GM19452 (cell line): ENCODE results near the gene ST7.
"Not testable (repeated sequence)": the region's sequence is repeated elsewhere in the genome, so short reads cannot be mapped to it uniquely, and the experiment has no call there.

Experiments
- ATAC-seq: cut with Tn5 transposase; IDR thresholded peaks from one replicate; pipeline ENCODE4 v1.9.1; 2021; ENCODE audit not compliant: unreplicated experiment

Gene ST7

GRCh38 chr7:117212969-117213877 lies 259.9 kb downstream of the ST7 start:
- ATAC-seq, result peak; percentile 87

DNA sequence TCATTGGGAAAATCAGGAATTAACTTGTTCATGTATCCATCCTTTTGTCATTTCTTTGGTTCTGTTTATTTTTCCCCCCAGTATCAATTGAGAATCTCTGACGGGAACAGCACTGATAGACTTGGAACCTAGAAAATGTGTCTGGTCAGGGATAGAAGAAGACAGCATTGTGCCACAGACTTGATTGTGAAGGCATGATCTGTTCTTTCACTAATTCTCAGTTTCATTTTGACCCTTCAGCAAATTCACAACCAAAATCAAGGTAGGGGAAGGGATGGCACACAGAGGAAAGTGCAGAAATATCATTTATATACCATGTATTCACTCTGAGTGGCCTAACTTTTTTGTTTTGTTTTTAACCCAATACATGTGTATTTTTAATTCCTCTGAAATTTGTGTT lies 262.7 kb downstream of the ST7 start:
- no peak for ATAC-seq

DNA sequence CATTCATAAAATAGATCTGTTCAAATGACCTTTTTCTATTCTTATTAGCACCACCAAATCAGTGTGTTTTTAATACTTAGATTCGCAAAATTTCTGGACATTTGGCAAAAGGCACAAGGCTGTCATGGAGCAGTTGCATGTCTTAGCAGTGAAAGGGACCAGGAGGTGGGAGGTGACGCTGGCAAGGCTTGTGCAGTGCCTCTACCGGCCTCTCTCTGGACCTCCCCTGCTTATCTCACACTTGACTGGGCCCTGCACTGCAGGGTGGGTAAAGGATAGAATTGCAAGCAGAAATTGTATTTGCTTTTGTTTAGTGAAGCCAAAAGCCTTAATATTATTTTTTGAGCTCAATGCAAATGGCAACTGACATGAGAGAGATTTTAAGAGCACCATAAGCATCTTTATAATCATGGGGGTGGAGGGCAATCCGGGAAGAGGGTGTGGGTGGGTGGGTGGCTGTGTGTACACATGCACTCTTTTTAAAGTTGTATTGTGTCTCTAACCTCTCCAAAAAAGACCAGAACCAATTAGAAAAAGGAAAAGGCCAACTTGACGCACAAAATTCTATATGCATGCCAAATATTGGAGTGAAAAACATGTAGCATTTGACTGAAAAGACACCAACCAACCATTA lies 263.3 kb downstream of the ST7 start:
- no peak for ATAC-seq

- ATAC-seq, result no peak
Observed at GRCh38 chr7:117217106-117218035, 264.1 kb downstream of the ST7 start.

DNA sequence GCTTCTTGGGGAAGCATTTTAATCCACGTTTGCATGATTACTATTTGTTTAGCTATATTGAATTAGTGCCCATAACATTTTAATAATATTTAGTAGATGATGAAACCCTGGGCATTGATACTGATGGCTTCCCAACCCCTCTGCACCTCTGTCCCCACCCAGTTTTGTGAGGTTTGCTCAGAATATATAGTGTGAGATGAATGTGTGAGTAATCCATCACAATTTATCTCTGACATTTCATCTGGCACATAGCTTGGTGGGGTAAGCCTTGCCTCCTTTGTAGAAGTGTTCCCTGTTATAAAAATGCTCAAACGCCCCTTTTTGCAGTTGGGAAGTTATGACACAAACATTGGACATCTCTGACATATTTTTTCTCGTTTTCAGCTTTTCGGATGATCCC lies 265.4 kb downstream of the ST7 start:
- ATAC-seq, result no peak

GRCh38 chr7:117219485-117219884 lies 266.2 kb downstream of the ST7 start:
- no peak for ATAC-seq

GRCh38 chr7:117220836-117221235 lies 267.5 kb downstream of the ST7 start:
- no peak for ATAC-seq

DNA sequence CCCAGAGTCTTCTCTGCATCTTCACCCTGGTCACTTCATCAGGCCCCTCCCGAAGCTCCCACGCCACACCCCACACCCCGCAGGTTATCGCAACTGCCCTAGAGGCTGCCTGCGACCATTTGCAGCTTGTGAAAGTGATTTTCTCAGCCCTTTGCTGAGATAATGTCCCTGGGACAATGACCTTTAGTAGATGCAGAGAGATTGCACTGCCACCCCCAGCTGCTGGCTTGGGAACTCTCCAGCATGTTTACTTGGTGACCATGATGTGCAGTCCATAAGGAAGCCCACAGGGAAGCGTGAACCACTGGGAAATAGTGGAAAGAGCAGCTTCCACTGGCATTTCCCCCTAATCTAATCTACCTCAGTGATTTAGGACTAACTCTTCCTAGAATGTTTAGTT lies 272.2 kb downstream of the ST7 start:
- no peak for ATAC-seq

- no peak for ATAC-seq
Observed at GRCh38 chr7:117227091-117227490, 273.8 kb downstream of the ST7 start.

- no peak for ATAC-seq
Observed at GRCh38 chr7:117229350-117229749, 276.0 kb downstream of the ST7 start.

DNA sequence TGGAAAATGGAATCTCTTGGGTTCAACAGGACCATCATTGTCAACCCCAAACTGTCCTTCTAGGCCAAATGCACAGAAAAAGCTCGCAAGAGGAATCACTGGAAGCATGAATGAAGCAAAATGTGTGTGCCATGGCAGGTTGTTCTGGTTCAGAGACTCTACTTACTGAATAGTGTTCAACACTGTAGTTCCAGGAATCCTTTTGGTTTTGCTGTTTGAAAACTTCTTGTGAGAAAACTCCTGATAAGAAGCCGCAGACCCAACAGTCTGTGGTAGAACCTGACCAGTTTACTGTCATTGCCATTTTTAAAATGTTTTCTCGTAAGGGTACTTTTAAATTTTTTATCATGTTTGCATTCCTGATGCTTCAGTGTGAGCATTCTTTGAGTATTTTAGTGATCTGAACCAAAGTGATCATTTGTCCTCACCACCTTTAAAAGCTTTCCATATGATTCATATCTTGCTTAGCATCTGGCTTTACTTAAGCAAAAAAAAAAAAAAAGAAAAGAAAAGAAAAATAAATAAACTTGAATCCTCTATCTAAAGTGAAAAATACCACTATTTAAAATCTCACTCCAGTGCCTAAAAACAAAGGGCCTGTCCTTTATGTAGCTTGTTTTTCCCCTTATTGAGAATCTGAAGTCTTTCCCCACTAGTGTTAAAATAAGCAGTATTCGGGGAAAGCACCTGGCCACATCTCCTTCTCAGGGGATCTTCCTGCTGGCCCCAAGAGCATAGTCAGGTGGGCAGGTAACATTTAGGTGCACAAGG lies 277.2 kb downstream of the ST7 start:
- ATAC-seq, result no peak

DNA sequence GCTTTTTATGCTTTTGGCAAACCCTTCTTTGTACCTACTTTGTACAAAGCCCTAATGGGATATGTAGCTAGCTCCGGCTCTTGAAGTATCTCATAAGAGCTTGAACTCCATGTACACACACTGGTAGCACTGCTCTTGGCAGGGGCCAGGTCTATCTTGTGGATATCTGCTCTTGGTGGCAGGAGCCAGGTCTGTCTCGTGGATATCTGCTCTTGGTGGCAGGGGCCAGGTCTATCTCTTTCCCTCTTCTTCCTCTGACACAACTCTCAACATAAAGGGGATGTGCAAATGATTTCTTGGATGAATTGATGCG lies 277.7 kb downstream of the ST7 start:
- ATAC-seq, result no peak

GRCh38 chr7:117237646-117238045 lies 284.3 kb downstream of the ST7 start:
- no peak for ATAC-seq

DNA sequence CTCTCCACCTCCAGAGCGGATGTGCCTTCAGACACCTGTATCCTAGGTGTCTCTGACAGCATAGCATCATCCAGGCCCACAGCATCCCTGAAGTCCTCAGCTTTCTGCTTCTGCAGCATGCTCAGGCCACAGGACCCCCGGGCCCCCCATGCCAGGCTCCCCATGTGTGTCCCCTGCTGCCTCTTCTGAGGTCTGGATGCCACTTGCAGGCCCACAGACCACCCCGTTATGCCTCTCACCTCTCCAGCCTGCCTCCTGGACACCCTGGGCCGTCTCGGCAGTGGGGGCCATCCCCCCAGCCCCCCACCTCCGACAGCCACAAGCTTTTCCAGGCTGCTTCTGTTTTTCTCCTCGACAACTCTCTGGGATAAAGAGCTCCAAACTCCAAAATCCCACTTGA lies 285.2 kb downstream of the ST7 start:
- ATAC-seq, result no peak

DNA sequence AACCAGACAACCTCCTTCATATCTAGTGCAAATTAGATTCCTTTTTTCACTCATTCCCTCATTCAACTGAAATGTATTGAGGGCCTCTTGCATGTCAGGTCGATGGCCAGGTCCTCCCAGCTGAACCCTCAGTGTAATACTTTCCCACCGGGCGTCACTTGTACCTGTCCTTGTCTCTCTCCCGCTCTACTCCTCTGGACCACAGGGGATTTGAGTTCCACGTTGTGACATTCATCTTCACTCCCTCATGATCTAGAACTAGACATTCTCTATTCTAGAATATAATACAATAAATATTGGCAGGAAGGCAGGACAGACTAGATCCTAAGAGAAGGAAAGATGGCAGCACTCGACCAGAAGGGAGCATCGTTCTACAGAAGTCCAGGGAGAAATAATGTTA lies 285.6 kb downstream of the ST7 start:
- ATAC-seq, result no peak

- ATAC-seq, result no peak
Observed at GRCh38 chr7:117241088-117241487, 287.8 kb downstream of the ST7 start.

DNA sequence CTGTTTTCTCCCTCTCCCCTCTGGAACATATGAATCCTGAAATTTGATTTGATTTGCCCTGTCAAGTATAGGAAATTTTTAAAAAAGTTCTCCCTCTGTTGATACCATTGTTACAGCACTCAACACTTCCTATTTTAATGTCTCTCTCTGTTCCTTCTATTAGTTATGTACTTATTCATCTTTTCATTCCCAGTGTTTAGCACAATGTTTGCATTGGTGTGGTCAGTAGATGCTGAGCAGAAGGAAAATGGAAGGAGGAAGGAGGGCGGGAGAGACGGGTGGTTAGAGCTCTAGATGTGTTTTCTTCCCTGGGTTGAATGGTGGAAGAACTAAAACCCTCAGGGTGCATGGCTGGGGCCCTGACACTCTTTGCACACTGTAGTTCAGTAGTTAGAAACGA lies 290.1 kb downstream of the ST7 start:
- no peak for ATAC-seq

DNA sequence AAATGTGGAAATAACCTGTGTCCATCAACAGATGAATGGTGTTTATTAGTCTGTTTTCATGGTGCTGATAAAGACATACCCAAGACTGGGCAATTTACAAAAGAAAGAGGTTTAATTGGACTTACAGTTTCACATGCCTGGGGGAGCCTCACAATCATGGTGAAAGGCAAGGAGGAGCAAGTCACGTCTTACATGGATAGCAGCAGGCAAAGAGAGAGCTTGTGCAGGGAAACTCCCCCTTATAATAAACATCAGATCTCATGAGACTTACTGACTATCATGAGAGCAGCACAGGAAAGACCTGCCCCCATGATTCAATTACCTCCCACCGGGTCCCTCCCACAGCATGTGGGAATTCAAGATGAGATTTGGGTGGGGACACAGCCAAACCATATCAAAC lies 292.4 kb downstream of the ST7 start:
- not testable (repeated sequence) for ATAC-seq

GRCh38 chr7:117247809-117248208 lies 294.5 kb downstream of the ST7 start:
- ATAC-seq, result no peak

GRCh38 chr7:117248829-117249228 lies 295.5 kb downstream of the ST7 start:
- ATAC-seq, result no peak

GRCh38 chr7:117249696-117250095 lies 296.4 kb downstream of the ST7 start:
- ATAC-seq, result no peak
